Ishikawa (cell line): ENCODE measurements around the gene SH2D4B.

ENCODE experiments used
- CREB1 ChIP-seq: IDR thresholded peaks from 2 replicates; pipeline ENCODE4 v1.6.1; 2012; ENCODE audit warnings: low read depth
- EGR1 ChIP-seq: IDR thresholded peaks from 2 replicates; pipeline ENCODE4 v1.6.1; 2012
- EP300 ChIP-seq: IDR thresholded peaks from 2 replicates; pipeline ENCODE4 v1.6.1; 2012; ENCODE audit warnings: borderline replicate concordance
- FOXM1 ChIP-seq: IDR thresholded peaks from 2 replicates; pipeline ENCODE4 v1.6.1; 2012; ENCODE audit warnings: low read depth, borderline replicate concordance
- MAX ChIP-seq: IDR thresholded peaks from 2 replicates; pipeline ENCODE4 v1.6.1; 2012
- NFIC ChIP-seq: IDR thresholded peaks from 2 replicates; pipeline ENCODE4 v1.6.1; 2012
- RAD21 ChIP-seq: IDR thresholded peaks from 2 replicates; pipeline ENCODE4 v1.6.1; 2012; ENCODE audit warnings: low read depth
- REST ChIP-seq: IDR thresholded peaks from 2 replicates; pipeline ENCODE4 v1.6.1; 2012; ENCODE audit warnings: low read depth, mild to moderate bottlenecking
- TAF1 ChIP-seq: IDR thresholded peaks from 2 replicates; pipeline ENCODE4 v1.6.1; 2012; ENCODE audit warnings: low read depth, mild to moderate bottlenecking
- TEAD4 ChIP-seq: IDR thresholded peaks from 2 replicates; pipeline ENCODE4 v1.6.1; 2012
- YY1 ChIP-seq: IDR thresholded peaks from 2 replicates; pipeline ENCODE4 v1.6.1; 2012; ENCODE audit warnings: low read depth

GRCh38 chr10:80648106-80648505 lies 110.4 kb downstream of the SH2D4B start:
- TF ChIP-seq RAD21 (no peak), YY1 (no peak), TEAD4 (no peak), CREB1 (no peak), EGR1 (no peak), MAX (no peak), TAF1 (no peak), REST (no peak), FOXM1 (no peak), EP300 (no peak), NFIC (no peak)
